B cell (primary cell): ENCODE measurements around the gene C1orf87.

Source experiments
- EZH2 ChIP-seq: IDR thresholded peaks from 2 replicates; pipeline ENCODE4 v1.6.1; 2012; ENCODE audit warnings: borderline replicate concordance, low read depth, mild to moderate bottlenecking, moderate library complexity, low read length; ENCODE audit not compliant: insufficient read depth, poor library complexity, severe bottlenecking
- TF ChIP-seq, protein P1 (sequence below): fragments of 200-600 bp; IDR thresholded peaks from one replicate; pipeline ENCODE4 v1.8.0; 2022; ENCODE audit warnings: antibody characterized with exemption, mild to moderate bottlenecking

DNA sequence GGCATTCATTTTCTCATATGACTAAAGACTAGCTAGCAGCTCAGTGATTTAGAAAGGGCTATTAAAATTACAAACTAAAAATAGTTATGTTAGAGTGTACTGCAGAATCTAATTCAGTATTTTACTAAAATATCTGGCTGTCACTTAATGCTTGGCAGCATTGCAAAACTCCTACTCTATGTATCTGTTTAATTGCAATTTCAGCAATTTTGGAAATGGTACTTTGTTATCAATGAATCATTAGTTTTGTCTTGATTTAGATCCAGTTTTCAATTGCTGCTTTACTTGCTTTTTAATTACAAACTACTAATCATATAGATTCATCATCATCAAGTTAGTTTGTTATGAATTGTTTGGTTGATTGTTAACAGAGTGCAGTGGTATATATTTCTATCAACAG lies 19.2 kb downstream of the C1orf87 start:
- TF ChIP-seq, protein P1, sequence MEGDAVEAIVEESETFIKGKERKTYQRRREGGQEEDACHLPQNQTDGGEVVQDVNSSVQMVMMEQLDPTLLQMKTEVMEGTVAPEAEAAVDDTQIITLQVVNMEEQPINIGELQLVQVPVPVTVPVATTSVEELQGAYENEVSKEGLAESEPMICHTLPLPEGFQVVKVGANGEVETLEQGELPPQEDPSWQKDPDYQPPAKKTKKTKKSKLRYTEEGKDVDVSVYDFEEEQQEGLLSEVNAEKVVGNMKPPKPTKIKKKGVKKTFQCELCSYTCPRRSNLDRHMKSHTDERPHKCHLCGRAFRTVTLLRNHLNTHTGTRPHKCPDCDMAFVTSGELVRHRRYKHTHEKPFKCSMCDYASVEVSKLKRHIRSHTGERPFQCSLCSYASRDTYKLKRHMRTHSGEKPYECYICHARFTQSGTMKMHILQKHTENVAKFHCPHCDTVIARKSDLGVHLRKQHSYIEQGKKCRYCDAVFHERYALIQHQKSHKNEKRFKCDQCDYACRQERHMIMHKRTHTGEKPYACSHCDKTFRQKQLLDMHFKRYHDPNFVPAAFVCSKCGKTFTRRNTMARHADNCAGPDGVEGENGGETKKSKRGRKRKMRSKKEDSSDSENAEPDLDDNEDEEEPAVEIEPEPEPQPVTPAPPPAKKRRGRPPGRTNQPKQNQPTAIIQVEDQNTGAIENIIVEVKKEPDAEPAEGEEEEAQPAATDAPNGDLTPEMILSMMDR: no peak
- TF ChIP-seq EZH2: no peak
